SU-DHL-6 (cell line): ENCODE measurements around the gene GPSM1.

Source experiments
- H2AFZ ChIP-seq: fragments of 200-600 bp; sonication (generic); 2 replicates; pipeline ENCODE4 v1.6.1; 2014; ENCODE audit warnings: low read depth, mild to moderate bottlenecking, moderate library complexity, mixed read lengths, antibody characterized with exemption, low read length; ENCODE audit not compliant: severe bottlenecking
- H3F3A ChIP-seq: fragments of 200-600 bp; shearing (Covaris generic); 2 replicates; pipeline ENCODE4 v1.6.0; 2016; ENCODE audit warnings: antibody characterized with exemption, mild to moderate bottlenecking; ENCODE audit not compliant: insufficient read depth
- H3K27ac ChIP-seq: fragments of 200-600 bp; sonication (generic); 2 replicates; pipeline ENCODE4 v1.5.1; 2016; ENCODE audit warnings: low read depth, mild to moderate bottlenecking, low read length, moderate library complexity, mixed read lengths
- H3K27me3 ChIP-seq: fragments of 200-600 bp; sonication (generic), shearing (Covaris generic); 2 replicates; pipeline ENCODE4 v1.6.0; 2014; ENCODE audit warnings: mild to moderate bottlenecking, low read length
- H3K36me3 ChIP-seq: fragments of 200-600 bp; sonication (generic); 2 replicates; pipeline ENCODE4 v1.6.1; 2014; ENCODE audit warnings: mild to moderate bottlenecking, low read length, mixed read lengths
- H3K4me2 ChIP-seq: fragments of 300-600, 200-600 bp; shearing (Covaris generic), sonication (generic); 2 replicates; pipeline ENCODE4 v1.6.0; 2014; ENCODE audit warnings: low read length, low read depth, mild to moderate bottlenecking; ENCODE audit not compliant: poor library complexity, severe bottlenecking
- H3K4me3 ChIP-seq: fragments of 200-600 bp; sonication (generic); 2 replicates; pipeline ENCODE4 v1.5.1; 2014; ENCODE audit warnings: antibody characterized with exemption, low read length, mild to moderate bottlenecking, mixed read lengths; ENCODE audit not compliant: insufficient read depth, poor library complexity, severe bottlenecking
- H3K79me2 ChIP-seq: fragments of 200-600 bp; sonication (generic); 2 replicates; pipeline ENCODE4 v1.6.1; 2014; ENCODE audit warnings: mild to moderate bottlenecking, low read length, moderate library complexity; ENCODE audit not compliant: insufficient read depth
- H3K9ac ChIP-seq: fragments of 200-600 bp; sonication (generic); 2 replicates; pipeline ENCODE4 v1.7.0; 2014; ENCODE audit warnings: mild to moderate bottlenecking, low read length
- H3K9me2 ChIP-seq: fragments of 200-600 bp; sonication (generic); replicated peaks from 2 replicates; pipeline ENCODE4 v1.6.1; 2014; ENCODE audit warnings: low read length; ENCODE audit not compliant: insufficient read depth
- H3K9me3 ChIP-seq: fragments of 200-600 bp; sonication (generic); 2 replicates; pipeline ENCODE4 v1.6.1; 2014; ENCODE audit warnings: low read length, mixed read lengths; ENCODE audit not compliant: insufficient read depth
- H4K20me1 ChIP-seq: fragments of 200-600 bp; sonication (generic); 2 replicates; pipeline ENCODE4 v1.6.1; 2014; ENCODE audit warnings: low read depth, mild to moderate bottlenecking, antibody characterized with exemption, low read length, moderate library complexity, mixed read lengths
- EZH2phosphoT487 ChIP-seq: fragments of 200-600 bp; sonication (generic), shearing (Covaris generic); conservative IDR thresholded peaks from 2 replicates; pipeline ENCODE4 v1.6.1; 2018; ENCODE audit warnings: mild to moderate bottlenecking, antibody characterized with exemption, low read length, moderate library complexity, mixed read lengths
- TF ChIP-seq, protein P1 (sequence below): fragments of 200-600 bp; sonication (generic); IDR thresholded peaks from one replicate; pipeline ENCODE4 v1.5.1; 2017; ENCODE audit warnings: antibody characterized with exemption, mild to moderate bottlenecking, low read length, moderate library complexity; ENCODE audit not compliant: insufficient read depth, poor library complexity, severe bottlenecking

The GPSM1 gene

DNA sequence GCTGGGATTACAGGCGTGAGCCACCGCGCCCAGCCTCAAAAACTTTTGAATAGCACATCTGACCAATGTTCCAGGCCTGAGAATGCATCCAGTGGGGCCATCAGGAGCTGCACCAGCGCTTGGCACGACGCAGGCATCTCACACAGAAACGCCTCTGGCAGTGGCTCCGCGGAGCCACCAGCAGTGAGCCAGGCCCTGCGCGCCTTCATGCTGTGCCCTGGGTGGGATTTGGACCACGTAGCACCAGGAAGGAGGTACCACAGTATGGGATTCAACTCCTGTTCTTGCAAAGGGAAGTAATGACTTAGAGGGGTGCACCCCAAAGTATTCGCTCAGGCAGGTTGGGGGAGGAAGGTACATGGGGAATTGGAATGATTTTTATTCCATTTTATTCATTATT lies 26.5 kb upstream of the GPSM1 start:
- H3K79me2 ChIP-seq = no peaks in the 10 kb centered on the region
- no peaks in the 10 kb centered on the region for H3F3A ChIP-seq
- no peak overlapping the region for H3K27ac ChIP-seq
- no peaks in the 10 kb centered on the region for H3K9me3 ChIP-seq
- H2AFZ ChIP-seq = no peak overlapping the region
- TF ChIP-seq, protein P1, sequence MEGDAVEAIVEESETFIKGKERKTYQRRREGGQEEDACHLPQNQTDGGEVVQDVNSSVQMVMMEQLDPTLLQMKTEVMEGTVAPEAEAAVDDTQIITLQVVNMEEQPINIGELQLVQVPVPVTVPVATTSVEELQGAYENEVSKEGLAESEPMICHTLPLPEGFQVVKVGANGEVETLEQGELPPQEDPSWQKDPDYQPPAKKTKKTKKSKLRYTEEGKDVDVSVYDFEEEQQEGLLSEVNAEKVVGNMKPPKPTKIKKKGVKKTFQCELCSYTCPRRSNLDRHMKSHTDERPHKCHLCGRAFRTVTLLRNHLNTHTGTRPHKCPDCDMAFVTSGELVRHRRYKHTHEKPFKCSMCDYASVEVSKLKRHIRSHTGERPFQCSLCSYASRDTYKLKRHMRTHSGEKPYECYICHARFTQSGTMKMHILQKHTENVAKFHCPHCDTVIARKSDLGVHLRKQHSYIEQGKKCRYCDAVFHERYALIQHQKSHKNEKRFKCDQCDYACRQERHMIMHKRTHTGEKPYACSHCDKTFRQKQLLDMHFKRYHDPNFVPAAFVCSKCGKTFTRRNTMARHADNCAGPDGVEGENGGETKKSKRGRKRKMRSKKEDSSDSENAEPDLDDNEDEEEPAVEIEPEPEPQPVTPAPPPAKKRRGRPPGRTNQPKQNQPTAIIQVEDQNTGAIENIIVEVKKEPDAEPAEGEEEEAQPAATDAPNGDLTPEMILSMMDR = no peak
- no peak for TF ChIP-seq EZH2phosphoT487
- H3K9ac ChIP-seq = no peak overlapping the region
- H3K9me2 ChIP-seq = no peaks in the 10 kb centered on the region
- no peaks in the 10 kb centered on the region for H3K36me3 ChIP-seq
- H3K27me3 ChIP-seq = no peaks in the 10 kb centered on the region
- no peak overlapping the region for H3K4me3 ChIP-seq
- H4K20me1 ChIP-seq = no peaks in the 10 kb centered on the region
- H3K4me2 ChIP-seq = no peak overlapping the region

DNA sequence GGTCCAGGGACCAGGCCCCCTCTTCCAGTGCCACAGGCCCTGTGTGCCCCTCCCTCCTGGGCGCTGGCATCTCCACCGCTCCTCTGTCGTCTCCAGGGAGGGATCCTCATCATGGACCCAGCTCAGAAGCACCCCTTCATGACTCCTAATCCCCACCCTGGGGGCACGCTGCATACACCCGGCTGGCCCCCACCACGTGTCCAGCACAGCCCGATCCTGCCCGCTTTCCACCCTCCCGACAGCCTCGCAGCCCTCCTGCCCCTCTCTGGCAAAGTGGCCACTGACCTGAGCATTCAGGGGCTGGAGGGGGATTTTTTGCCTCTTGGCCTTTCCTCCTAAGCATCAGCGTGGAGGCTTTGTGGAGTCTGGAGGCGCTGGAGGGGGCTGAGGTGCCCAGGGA lies 24.8 kb upstream of the GPSM1 start:
- H4K20me1 ChIP-seq = no peaks in the 10 kb centered on the region

DNA sequence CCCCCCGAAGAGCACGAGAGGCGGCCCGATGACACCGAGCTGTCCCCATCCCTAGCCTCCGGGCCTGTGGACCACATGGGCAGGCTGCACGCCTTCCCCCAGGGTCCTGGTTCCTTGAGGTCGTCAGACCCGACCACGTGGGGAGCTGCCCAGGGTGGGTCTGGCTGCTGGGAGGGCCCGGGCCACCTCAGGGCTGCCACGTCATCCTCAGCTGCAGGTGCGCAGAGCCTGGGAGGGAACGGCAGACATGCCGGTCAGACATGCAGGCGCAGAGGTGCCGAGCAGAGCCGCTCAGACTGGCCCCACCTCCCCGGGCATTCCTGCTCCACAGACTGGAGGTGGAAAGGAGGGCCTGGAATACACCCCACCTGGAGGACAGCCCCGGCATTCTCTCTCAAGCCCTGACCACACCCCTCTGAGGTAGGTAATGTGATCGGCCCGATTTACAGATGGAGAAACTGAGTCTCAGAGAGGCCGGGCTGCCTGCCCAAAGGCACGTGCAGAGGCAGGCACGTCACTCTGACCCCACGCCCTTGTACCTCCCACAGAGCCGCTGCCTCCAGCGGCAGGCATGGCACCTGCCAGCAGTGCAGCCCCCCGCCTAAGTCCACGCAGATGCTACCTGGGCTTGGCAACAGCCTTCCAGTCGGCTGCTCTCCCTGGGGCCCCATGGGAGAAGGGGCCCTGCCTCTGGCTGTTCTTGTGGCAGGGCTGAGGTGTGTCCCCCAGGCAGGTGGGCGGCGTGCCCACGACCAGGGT lies 24.1 kb upstream of the GPSM1 start:
- H3K9ac ChIP-seq = no peak overlapping the region
- H3K9me3 ChIP-seq = peaks cover 9% of the 10 kb centered on the region; the same call in 1 of the 2 replicates
- no peaks in the 10 kb centered on the region for H3K27me3 ChIP-seq
- no peak overlapping the region for H3K4me3 ChIP-seq
- H3K4me2 ChIP-seq = no peak overlapping the region
- no peaks in the 10 kb centered on the region for H3K79me2 ChIP-seq
- no peak overlapping the region for H3K27ac ChIP-seq
- TF ChIP-seq EZH2phosphoT487 = no peak
- TF ChIP-seq, protein P1 = no peak
- H4K20me1 ChIP-seq = no peaks in the 10 kb centered on the region
- 0 out of 2 replicates have a peak, but pooled peaks cover 3% of the 10 kb centered on the region for H3F3A ChIP-seq
- no peaks in the 10 kb centered on the region for H3K9me2 ChIP-seq
- H2AFZ ChIP-seq = no peak overlapping the region
- no peaks in the 10 kb centered on the region for H3K36me3 ChIP-seq

More for the DNA sequence above, 24.8 kb upstream of the GPSM1 start:
- H3K36me3 ChIP-seq = no peaks in the 10 kb centered on the region
- no peaks in the 10 kb centered on the region for H3K79me2 ChIP-seq
- H3F3A ChIP-seq = no peaks in the 10 kb centered on the region
- no peak overlapping the region for H3K4me3 ChIP-seq
- no peak overlapping the region for H3K9ac ChIP-seq
- no peak overlapping the region for H3K4me2 ChIP-seq
- H2AFZ ChIP-seq = no peak overlapping the region
- H3K9me3 ChIP-seq = peaks cover 3% of the 10 kb centered on the region; the same call in 1 of the 2 replicates
- no peak overlapping the region for H3K27ac ChIP-seq
- no peaks in the 10 kb centered on the region for H3K27me3 ChIP-seq
- H3K9me2 ChIP-seq = no peaks in the 10 kb centered on the region
- no peak for TF ChIP-seq EZH2phosphoT487
- TF ChIP-seq, protein P1 = no peak
